Skin of body (tissue), 2 donors: Measurements from ENCODE around the gene PBX4. TPM values are rescaled to one million over a fixed set of nuclear protein-coding genes. Genes with fewer than 3 reads are reported as not detected.

Experiments
- DNase-seq: peaks from one replicate; lab custom pipeline; 2025; lab: John Stamatoyannopoulos, UW
- total RNA-seq: library from RNA; depleted of rRNA; stranded (reverse); fragments of >200 nt; gene quantifications from one replicate; pipeline ENCODE4 v1.2.3, GENCODE V29; 2014

Gene PBX4
- total RNA-seq, 1 donor from 2014 or later = 5.0 TPM

DNA sequence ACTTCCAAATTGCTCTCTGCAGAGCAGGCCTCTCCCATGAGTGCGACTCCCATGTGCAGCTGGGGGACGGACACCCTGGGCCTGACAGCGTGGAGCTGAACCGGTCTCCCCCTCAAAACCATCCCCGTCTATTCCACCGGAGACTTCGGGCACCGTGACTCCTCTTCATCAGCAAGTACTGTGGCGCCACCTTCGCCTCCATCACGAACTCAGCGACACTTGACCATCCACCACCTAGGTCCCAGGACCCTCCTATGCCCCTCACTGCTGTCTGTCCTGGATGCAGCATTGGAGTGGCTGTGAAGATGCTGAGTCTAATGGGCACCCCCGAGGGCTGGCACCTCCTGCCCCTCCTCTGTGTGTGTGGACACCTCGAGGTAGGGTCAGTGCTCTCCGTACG lies 59.9 kb downstream of the PBX4 start:
- no peak for DNase-seq

DNA sequence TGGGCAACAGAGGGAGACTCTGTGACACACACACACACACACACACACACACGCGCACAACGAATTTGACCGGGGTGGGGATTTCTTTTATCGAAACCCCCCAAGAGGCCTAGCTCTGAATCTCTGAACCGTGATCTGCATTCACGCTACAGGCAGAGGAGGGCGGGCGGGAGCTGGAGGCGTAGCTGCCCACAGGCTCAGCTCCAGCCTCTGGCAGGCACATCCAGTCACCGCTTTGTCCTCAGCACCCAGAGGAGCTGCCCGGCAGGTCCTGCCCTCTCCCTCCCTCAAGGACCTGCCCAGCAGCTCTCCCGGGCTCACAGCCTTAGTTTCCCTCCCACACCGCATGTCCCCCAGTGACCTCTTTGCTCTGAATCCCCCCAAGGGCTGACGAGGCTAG lies 60.4 kb downstream of the PBX4 start:
- no peak for DNase-seq

DNA sequence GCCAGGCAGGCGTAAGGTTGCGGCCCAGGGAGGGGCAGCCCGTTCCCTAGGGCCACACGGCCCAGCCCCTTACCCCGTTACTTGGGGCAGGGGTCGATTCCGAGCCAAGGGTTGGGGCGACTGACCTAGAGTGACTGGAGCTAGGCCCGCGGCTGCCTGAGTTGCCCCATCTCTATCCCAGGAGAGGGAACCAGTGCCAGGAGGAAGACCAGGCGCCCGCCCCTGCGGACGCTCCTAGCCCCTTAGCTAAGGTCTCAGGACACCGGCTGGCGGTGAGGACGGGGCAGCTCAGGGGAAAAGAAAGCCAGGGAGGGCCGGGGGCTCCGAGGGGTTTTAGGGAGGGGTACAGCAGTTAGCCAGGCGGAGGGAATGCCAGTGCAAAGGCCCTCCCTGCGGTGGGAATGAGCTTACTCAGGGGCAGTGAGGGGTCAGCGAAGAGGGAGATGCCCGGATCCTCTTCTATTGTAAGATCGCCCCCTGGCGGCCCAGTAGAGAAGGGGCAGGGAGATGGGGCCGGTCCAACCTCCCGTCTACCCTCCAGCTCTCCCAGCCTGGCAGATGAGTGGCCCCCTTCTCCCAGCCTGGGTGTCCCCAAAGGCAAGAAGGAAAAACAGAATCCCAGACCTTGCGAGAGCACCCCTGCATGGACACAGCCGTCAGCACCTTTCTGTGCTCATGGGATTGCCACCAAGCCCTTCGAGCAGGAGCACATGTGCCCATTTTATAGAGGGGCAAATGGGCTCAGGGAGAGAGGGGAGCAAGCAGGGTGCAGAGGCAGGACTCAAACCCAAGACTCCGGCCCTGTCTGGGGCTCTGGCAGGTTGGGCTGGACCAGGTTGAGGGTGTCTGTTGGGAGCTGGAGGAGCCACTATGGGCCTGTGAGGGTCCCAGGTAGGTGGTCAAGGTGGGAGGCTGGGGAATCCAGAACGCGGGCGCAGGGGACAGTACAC lies 64.1 kb downstream of the PBX4 start:
- DNase-seq = no peak

DNA sequence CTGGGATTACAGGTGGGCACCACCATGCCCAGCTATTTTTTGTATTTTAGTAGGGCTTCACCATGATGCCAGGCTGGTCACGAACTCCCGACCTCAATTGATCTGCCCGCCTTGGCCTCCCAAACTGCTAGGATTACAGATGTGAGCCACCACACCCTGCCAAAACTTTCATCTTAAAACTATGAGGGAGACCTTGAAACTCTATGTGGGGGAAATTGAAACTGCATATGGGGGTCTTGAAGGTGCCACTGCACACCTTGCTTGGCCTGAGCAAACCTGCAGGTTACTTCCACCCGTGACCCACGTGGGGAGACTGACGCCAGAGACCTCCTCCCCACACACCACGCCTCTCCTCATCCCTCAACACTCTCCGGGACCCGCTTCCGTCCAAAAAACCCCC lies 64.8 kb downstream of the PBX4 start:
- DNase-seq = no peak

DNA sequence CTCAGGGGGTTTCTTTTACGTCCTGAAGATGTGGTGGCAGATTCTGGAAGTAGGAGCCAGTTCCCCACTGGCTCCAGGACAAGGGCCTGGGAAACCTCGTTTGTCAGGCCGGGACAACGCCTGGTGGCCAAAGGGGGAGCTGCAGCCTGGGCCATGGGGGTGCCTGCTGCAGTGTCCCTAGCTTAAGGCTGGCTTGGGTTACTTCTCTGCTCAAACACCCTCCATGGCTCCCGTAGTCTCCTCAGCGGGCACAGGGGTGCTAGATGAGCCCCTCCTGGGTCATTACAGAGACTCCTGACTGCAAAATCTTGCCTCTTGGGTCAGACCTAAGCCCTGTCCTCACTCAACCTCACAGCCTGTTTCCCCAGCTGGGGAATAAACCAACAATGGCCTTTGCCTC lies 65.7 kb downstream of the PBX4 start:
- no peak for DNase-seq

DNA sequence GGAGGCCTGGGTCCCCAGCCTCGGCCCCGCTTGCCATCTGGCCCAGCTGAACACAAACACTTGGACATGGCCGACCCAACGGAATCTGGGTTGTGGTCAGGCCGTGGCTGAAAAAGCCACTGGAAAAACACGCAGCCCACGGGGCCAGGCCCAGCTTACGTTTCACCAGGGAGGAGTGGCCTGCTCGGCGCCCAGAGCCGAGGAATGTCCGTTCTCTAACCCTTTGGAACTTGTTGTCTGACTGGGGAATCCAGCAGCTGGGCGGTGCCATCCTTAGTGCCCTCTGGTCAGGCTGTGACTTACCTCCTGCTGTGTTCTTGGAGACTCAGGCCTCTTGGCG lies 66.7 kb downstream of the PBX4 start:
- DNase-seq = no peak

DNA sequence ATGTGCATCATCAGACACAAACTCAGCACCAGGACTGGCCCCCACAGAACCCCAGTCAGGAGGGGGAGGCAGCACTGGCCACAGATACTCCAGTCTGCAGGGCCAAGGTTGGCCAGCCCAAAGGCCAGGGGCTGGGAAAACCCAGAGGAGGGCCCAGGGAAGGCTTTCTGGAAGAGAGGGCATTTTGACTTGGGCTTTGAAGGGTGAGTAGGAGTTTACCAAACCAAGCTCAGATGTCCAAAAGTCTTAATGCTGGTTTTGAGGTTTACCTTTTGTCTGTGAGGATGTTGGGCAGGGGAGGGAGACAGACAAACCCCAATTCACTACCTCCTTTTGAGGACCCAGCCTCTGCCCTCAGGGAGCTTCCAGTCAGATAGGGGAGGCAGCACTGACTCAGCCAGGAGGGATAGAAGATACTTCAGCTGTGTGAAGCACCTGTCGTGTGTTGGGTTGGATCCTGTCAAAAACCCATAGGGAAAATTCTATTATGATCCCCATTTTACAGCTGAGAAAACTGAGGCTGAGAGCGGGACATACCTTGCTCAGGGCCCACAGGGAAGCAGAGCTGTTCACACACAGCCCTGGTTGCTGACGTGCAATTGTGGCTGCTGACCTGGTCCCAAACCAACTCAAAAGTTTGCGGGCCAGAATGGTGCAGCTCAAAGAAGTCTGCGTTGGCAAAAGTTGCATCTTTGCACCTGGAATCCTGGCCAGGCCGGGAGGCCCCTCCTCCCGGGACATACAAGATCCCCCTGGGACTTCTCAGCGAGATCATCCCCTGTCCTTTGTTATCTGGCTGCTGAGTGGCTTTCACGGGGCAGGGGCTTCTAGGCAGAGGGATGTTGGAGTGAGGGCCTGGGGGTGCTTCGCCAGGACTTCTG lies 67.3 kb downstream of the PBX4 start:
- DNase-seq = no peak

DNA sequence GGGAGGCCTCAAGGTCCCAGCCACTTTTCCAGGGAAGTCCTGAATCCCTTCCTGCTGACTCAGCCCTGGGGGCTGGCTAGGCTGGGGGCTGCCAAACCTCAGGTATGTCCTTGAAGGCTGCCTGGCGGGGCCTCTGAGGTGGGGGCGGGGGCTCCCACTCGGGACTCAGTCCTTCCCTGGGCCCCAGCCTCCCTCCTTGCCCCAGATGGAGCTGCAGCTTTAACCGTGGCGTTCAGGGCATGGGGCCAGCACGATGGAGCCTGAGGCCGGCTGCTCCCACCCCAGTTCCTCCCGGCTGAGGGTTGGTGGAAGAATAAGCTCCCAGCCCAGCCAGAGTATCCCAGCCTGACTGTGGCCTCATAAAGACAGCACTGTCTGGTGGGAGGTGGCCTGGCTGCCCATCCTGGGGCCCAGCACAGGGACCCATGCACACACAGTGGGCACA lies 68.0 kb downstream of the PBX4 start:
- DNase-seq = no peak

DNA sequence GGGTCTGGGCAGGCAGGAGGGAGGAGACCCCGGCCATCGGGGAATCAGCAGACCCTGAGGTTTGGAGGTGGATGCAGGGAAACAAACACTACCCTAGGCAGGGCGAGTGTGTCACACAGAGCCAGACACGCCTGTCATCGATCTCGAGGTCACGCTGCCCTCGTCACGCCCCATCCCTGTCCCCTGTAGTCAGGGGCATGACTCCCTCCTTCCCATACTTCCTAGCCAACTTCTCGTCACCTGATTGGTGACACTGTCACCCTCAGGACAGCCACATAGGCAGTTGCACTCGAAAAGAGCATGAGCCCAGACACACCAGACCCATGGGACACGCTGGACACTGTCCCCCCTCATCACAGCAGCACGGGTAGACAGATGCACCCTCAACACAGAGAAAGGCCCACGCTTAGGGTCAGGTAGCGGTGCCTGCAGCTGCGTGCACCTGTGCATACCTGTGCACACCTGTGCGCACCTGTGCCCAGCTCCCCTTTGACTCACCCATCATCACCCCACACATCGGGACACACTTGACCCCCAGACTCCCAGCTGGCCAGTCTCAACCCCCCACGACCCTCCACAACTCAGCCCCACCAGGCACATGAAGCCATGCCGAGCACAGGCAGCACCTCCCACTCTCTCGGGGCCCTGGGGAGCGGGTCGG lies 68.6 kb downstream of the PBX4 start:
- no peak for DNase-seq

DNA sequence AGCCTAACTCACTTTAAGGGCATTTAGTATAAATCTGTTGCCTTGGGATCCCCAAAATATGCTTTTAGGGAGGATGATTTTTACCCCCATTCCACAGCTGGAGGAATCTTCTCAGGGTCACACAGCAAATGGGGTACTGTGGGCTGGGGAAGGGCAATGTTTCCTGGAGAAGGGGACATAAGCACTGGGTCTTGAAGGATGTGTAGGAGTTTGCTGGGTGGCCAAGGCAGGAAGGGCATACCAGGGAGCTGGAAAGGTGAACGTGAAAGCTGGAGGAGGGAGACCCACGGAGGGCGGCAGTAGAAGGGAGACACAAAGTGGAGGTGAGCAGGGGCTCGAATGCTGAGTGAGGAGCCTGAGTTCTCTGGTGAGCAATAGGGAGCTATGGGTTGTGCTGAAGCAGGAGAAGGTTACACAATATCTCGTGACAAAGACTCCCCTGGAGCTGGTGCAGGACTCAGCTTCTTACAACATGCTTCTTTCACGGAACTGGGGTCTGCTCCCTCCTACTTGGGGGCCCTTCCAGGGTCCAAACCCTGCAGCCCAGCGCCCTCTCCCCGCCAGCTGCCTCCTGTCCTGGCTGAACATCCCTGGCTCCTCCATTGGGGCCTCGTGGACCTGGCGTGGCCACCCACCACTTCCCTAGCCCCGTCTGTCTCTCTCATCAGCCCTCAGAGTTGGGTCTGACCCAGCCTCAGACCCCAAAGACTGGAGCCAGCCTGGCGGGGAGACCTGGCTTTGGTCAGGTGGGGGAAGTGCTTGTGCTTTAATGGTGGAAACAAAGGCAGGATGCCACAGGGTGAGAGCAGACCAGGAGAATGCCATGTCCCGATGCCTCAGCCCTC lies 69.3 kb downstream of the PBX4 start:
- DNase-seq = no peak

DNA sequence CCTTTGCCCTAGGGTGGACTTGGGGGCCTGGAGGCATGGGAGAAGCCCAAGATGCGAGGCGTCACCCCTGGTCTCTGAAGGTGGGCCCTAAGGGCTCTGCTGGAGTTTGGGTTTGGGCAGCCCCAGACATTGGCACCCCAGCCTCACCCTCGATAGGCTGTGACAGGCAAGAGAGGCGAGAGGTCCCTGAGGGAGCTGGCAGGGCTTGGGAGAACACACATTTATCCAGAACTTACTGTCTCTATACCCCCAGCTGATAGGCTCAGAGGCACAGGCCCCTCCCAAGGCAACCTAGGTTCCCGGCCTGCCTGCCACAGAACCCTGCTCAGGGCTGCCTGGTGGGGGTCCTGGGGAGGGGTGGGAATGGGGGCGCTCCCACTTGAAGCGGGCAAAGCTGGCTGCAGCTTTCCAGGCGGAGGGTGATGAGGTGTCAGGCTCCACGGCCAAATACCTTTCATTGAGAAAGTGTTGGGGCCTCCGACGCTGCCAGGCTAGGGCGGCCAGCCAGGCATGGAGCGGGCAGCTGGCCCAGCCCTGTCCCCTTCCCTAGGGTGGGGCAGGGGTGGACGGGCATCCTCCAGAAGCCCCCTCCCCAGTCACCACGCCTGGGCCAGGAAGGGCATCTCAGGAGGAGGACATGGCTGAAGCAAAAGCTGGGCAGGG lies 70.7 kb downstream of the PBX4 start:
- DNase-seq = no peak

DNA sequence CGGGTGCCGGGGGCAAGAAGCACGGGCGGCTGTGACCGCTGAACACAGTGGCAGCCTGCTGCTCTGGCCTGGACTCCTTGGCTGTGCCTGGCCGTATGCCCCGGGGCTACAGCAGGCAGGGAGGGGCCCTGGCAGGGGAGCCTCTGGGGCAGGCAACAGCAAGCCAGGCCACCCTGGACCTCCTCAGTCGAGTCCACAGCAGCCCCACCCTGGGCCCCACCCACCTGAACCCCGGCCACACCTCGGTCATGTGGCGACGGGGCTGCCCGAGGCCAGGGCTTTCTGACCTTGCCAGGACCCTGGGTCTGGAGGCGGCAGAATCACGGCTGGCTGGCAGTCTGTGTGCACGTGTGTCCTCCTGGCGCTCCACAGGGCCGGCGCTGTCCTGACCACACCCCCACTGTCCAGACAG lies 71.7 kb downstream of the PBX4 start:
- DNase-seq = no peak

DNA sequence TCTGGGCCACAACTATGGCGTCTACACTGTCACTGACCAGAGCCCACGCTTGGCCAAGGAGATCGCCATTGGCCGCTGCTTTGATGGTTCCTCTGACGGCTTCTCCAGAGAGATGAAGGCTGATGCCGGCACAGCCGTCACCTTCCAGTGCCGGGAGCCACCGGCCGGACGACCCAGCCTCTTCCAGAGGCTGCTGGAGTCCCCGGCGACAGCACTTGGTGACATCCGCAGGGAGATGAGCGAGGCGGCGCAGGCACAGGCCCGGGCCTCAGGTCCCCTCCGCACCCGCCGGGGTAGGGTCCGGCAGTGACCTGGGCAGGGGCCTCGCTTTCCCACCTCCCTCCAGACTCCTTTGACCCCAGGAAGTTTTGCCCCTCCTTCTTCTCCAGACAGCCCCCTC lies 72.8 kb downstream of the PBX4 start:
- no peak for DNase-seq

DNA sequence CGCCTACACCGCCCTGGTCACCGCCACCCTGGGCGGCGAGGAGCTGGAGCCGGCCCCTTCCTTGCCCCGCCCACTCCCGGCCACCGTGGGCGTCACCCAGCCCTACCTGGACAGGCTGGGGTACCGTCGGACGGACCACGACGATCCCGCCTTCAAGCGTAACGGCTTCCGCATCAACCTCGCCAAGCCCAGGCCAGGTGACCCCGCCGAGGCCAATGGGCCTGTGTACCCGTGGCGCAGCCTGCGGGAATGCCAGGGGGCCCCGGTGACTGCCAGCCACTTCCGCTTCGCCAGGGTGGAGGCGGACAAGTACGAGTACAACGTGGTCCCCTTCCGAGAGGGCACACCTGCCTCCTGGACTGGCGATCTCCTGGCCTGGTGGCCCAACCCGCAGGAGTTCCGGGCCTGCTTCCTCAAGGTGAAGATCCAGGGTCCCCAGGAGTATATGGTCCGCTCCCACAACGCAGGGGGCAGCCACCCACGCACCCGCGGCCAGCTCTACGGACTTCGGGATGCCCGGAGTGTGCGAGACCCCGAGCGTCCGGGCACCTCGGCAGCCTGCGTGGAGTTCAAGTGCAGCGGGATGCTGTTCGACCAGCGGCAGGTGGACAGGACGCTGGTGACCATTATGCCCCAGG lies 73.4 kb downstream of the PBX4 start:
- DNase-seq = no peak

DNA sequence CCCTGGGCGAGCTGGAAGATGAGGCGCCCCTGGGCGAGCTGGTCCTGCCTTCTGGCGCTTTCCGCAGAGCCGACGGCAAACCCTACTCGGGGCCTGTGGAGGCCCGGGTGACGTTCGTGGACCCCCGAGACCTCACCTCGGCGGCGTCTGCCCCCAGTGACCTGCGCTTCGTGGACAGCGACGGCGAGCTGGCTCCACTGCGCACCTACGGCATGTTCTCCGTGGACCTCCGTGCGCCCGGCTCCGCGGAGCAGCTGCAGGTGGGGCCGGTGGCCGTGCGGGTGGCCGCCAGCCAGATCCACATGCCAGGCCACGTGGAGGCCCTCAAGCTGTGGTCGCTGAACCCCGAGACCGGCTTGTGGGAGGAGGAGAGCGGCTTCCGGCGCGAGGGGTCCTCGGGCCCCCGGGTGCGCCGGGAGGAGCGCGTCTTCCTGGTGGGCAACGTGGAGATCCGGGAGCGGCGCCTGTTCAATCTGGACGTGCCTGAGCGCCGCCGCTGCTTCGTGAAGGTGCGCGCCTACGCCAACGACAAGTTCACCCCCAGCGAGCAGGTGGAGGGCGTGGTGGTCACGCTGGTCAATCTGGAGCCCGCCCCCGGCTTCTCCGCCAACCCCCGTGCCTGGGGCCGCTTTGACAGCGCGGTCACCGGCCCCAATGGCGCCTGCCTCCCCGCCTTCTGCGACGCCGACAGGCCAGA lies 74.1 kb downstream of the PBX4 start:
- DNase-seq = no peak

DNA sequence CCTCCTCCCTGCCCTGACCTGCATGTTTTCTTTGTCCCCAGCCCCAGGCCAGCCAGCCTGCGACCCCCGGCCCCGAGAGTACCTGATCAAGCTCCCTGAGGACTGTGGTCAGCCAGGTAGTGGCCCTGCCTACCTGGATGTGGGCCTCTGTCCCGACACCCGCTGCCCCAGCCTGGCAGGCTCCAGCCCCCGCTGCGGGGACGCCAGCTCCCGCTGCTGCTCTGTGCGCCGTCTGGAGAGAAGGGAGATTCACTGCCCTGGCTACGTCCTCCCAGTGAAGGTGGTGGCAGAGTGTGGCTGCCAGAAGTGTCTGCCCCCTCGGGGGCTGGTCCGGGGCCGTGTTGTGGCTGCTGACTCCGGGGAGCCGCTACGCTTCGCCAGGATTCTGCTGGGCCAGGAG lies 74.8 kb downstream of the PBX4 start:
- no peak for DNase-seq

DNA sequence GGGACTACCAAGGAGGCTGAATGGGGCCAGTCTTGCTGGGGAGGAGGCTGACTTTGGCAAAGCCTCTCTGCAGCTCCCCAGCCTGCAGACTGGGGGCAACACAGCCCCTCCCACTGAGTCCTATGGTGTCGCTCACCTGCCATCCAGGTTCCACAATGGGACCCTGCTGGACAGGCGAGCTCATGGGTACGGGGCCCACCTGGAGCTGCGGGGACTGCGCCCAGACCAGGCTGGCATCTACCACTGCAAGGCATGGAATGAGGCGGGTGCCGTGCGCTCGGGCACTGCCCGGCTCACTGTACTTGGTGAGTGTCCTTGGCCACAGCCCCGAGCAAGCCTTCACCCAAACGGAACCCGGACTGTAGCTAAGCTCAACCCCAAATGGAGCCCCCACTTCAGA lies 75.4 kb downstream of the PBX4 start:
- DNase-seq = no peak

DNA sequence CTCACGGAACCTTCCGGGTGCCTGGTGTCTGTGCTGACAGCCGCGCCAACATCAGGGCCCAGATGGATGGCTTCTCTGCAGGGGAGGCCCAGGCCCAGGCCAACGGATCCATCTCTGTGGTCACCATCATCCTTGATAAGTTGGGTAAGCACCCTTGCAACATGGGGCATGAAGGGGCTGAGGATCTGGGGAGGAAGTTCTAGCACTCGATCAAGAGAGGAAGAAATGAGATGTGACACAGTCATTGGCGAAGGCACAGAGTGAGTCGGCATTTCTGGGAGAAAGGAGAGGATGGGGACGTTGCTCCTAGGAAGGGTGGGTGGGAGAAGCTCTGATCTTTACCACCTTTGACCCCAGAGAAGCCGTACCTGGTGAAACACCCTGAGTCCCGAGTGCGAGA lies 76.0 kb downstream of the PBX4 start:
- no peak for DNase-seq

DNA sequence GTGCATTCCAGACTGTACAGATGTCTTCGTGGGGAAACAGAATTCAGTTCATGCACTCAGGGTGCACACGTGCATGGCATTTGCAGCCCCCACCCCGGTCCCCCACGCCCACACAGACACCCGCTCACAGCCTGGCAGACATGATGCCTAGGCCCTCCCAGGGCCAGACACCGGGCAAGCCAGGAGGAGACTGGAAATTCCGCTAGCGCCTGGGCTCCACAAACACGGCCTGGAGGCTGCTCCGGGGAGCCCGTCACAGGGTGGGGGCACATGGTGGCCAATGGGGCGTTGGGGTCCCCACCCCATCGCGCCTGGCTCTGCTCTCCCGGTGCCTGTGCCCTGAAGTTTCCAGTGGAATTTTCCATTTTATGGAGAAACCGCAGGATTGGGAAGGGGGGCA lies 76.9 kb downstream of the PBX4 start:
- no peak for DNase-seq
